ENCODE measurements around the gene CA11.

CA11 gene

DNA sequence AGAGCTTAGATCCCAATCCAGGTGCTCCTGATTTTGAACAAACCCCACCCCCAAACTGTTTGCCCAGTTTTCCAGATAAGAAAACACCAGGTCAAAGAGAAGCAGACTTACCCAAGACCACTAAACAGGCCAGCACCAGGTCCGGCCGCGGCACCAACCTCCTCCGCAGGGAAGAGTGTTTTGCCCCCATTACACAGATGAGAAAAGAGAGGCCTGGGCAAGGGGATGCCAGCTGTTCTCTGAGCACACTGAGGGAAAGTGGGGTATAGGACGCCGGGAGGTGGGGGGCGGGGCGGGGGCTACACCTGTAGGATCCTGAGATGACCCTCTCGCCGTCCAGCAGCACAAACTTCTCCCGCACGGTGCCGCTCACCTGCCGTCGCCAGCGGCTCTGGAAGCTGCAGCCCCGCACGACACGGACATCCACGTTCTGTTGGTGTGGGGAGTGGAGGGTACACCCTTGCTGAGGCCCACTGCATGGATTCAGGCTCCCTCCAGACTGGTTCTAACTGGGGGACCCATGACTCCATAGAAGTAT is 36.3 kb downstream of the CA11 start:
- Histone ChIP-seq H3K36me3 (replicated peaks) (peaks cover under 1% of the 10 kb centered on the region), H3K4me3 (ENCODE audit: low read depth, low read length) (no peak overlapping the region), H3K27ac (no peak overlapping the region), H3K27me3 (replicated peaks) (no peaks in the 10 kb centered on the region)
- in situ Hi-C loops (cut with HindIII; ENCODE audit: low pct_ligation_motif_present, low sequenced_read_pairs), result no loop called here
- no peak for DNase-seq
- TF ChIP-seq, protein P1, sequence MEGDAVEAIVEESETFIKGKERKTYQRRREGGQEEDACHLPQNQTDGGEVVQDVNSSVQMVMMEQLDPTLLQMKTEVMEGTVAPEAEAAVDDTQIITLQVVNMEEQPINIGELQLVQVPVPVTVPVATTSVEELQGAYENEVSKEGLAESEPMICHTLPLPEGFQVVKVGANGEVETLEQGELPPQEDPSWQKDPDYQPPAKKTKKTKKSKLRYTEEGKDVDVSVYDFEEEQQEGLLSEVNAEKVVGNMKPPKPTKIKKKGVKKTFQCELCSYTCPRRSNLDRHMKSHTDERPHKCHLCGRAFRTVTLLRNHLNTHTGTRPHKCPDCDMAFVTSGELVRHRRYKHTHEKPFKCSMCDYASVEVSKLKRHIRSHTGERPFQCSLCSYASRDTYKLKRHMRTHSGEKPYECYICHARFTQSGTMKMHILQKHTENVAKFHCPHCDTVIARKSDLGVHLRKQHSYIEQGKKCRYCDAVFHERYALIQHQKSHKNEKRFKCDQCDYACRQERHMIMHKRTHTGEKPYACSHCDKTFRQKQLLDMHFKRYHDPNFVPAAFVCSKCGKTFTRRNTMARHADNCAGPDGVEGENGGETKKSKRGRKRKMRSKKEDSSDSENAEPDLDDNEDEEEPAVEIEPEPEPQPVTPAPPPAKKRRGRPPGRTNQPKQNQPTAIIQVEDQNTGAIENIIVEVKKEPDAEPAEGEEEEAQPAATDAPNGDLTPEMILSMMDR (IDR thresholded peaks at IDR 0.05; ENCODE audit: low read depth, low read length, missing control alignments), result no peak

DNA sequence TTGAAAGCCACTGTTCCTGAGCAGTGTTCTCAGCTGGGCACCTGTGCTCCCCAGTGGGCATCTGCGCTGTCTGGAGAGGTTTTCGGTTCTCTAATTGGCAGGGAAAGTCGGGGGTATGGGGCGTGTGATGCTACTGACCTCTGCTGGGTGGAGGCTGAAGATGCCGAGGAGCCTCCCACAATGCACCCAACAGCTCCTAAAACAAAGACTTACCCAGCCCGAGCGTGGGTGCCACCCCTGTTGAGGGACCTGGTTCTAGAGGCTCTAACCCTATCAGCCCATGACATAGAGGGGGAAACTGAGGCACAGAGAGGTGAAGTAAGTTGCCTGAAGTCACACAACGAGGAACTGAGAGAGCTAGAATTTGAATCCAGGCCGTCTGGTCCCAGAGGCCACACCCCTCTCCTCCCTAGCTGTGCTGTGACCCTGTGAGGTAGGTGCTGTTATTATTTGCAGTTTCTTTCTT is 37.2 kb downstream of the CA11 start:
- TF ChIP-seq, protein P1 (IDR thresholded peaks at IDR 0.05; ENCODE audit: low read depth, low read length, missing control alignments), result peak; percentile 72
- in situ Hi-C loops (cut with HindIII; ENCODE audit: low pct_ligation_motif_present, low sequenced_read_pairs), result no loop called here
- no peaks in the 10 kb centered on the region for H3K36me3 ChIP-seq (replicated peaks)
- no peak overlapping the region for H3K4me3 ChIP-seq (ENCODE audit: low read depth, low read length)
- no peak overlapping the region for H3K27ac ChIP-seq
- H3K27me3 ChIP-seq (replicated peaks), result no peaks in the 10 kb centered on the region
- peak; percentile 33 for DNase-seq

DNA sequence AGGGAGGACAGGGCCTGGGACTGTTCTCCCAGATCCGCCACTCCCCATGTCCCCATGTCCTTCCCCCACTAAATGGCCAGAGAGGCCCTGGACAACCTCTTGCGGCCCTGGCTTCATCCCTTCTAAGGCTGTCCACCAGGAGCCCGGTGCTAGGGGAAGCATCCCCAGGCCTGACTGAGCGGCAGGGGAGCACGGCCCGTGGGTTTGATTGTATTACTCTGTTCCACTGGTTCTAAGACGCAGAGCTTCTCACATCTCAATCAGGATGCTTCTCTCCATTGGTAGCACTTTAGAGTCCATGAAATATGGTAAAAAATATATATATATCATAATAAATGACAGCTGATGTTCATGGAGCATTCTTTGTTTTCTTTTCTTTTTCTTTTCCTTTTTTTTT is 38.6 kb downstream of the CA11 start:
- in situ Hi-C loops (cut with HindIII; ENCODE audit: low pct_ligation_motif_present, low sequenced_read_pairs), result no loop called here
- Histone ChIP-seq H3K27me3 (replicated peaks) (no peaks in the 10 kb centered on the region), H3K36me3 (replicated peaks) (no peaks in the 10 kb centered on the region), H3K27ac (no peak overlapping the region), H3K4me3 (ENCODE audit: low read depth, low read length) (no peak overlapping the region)
- TF ChIP-seq, protein P1 (IDR thresholded peaks at IDR 0.05; ENCODE audit: low read depth, low read length, missing control alignments), result no peak
- DNase-seq, result no peak

DNA sequence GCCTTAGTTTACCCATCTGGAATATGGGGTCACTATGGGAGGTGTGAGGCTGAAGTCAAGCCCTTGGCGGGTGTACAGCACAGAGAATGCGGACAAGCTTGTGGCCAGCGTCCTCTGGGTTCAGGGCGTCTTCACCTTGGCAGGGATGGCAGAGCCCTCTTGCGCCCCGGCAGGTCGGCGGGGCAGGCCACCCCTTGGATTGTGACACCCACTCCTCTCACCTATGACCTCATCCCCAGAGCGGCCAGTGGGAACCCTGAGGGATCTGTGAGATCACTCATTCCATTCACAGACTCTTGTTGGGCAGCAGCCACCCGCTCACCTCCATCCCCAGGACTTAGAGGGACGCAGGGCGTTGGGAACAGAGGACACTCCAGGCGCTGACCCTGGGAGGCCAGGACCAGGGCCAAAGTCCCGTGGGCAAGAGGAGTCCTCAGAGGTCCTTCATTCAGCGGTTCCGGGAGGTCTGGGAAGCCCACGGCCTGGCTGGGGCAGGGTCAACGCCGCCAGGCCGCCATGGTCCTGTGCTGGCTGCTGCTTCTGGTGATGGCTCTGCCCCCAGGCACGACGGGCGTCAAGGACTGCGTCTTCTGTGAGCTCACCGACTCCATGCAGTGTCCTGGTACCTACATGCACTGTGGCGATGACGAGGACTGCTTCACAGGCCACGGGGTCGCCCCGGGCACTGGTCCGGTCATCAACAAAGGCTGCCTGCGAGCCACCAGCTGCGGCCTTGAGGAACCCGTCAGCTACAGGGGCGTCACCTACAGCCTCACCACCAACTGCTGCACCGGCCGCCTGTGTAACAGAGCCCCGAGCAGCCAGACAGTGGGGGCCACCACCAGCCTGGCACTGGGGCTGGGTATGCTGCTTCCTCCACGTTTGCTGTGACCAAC is 39.3 kb downstream of the CA11 start, which contains the start of gene SPACA4:
TSS of gene SPACA4 (plus strand) at position 280 of the 896 bp plus-strand sequence. CDS start at position 517, 237 bp downstream.
- H3K36me3 ChIP-seq (replicated peaks), result no peaks in the 10 kb centered on the region
- H3K27ac ChIP-seq, result no peak within 1 kb of the TSS
- H3K4me3 ChIP-seq (ENCODE audit: low read depth, low read length), result no peak within 1 kb of the TSS
- in situ Hi-C loops (cut with HindIII; ENCODE audit: low pct_ligation_motif_present, low sequenced_read_pairs), result no loop called here
- no peaks in the 10 kb centered on the region for H3K27me3 ChIP-seq (replicated peaks)
- TF ChIP-seq, protein P1 (IDR thresholded peaks at IDR 0.05; ENCODE audit: low read depth, low read length, missing control alignments), result no peak
- no peak for DNase-seq

DNA sequence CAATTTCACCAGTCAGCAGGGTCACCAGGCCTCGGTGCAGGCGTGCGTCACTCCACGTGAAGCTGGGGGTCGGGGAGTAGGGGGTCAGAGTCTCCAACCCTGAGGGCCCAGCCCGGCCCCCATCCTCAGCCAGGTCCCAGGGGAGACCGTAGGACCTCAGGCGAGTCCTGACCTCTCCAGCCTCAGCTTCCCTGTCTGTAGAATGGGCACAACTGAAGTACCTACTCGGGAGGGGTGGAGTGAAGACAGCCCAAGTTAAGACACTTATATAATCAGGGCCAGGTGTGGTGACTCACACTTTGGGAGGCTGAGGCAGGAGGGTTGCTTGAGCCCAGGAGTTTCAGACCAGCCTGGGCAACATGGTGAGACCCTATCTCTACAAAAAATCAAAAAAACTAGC is 42.1 kb downstream of the CA11 start:
- no peaks in the 10 kb centered on the region for H3K27me3 ChIP-seq (replicated peaks)
- DNase-seq, result no peak
- H3K27ac ChIP-seq, result no peak overlapping the region
- H3K4me3 ChIP-seq (ENCODE audit: low read depth, low read length), result no peak overlapping the region
- in situ Hi-C loops (cut with HindIII; ENCODE audit: low pct_ligation_motif_present, low sequenced_read_pairs), result no loop called here
- H3K36me3 ChIP-seq (replicated peaks), result no peaks in the 10 kb centered on the region
- TF ChIP-seq, protein P1 (IDR thresholded peaks at IDR 0.05; ENCODE audit: low read depth, low read length, missing control alignments), result no peak
